ENCODE results near the gene SHISA9.

Gene SHISA9

DNA sequence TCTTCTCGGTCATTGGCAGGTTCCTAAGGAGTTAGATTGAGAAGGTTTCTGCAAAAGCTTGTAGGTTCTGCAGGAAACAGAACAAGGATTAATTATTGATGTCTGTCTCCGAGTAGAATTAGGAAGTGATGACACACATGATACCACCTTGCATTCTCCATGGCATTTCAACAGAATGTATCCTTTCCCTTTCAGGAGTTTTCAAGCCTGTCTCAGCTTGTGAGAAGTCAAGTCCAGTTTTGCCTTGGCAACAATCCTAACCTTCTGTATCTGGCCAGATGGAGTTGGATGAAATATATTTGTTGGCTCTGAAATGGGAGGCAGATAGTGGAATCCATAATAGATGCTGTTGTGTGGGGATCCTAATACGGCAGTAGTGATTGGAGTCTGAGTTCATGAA lies 235.5 kb downstream of the SHISA9 start:
- DNase-seq = no peak

DNA sequence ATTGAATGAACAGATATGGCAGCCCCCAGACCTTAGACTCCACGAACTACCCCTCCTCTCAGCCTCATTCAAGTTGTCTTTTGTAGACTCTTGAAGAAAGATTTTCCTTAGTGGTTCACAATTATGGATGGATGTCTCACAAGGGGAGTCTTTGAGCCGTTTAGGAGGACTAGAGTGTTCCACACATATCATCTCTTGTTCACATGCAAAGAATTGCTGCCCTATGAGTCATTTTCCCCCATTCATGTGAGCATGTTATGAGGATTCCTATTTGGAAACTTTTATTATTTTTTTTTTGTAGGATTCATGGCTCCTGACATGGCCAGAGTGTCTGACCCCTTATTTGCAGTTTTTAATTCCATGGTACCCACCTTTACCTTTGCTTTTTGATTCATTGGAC lies 237.1 kb downstream of the SHISA9 start:
- no peak for DNase-seq

DNA sequence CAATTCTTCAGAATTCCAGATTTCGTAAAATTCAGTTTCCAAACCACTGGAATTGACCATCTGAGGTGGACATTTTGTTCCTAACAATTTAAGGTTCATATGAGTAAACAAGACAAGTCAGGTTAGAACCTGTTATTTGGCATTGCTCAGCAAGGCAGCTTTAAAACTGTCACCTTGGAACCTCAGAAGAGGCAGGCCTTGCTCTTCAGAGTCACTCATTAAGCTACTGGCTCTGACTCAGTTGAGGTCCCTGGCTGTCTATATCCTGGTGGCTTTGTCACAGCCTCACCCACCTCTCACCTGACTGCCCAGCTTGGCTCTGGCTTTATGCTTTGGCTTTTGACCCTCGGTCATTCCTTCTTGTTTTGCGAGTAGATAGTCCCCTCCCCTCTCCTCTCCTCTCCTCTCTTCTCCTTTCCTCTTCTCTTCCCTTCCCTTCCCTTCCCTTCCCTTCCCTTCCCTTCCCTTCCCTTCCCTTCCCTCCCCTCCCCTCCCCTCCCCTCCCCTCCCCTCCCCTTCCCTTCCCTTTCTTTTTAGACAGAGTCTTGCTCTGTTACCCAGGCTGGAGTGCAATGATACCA lies 238.4 kb downstream of the SHISA9 start:
- DNase-seq = no peak

DNA sequence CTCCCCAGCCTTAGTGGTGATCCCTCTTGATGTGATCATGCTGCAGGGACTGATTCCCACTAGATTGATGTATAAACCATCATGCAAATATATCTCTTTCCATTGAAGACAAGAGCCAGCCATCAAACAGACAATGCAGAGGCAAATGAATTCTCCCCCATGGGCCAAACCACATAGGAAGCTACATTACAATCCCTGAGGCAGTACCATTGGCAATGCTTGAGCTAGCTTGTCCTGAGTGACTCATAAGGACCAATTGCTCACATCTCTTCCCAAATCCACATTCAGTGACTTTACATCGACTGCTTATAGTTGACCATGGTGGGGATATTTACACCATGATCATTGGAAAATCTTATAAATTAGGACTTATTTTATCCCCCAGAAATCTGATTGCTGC lies 242.2 kb downstream of the SHISA9 start:
- DNase-seq = no peak

DNA sequence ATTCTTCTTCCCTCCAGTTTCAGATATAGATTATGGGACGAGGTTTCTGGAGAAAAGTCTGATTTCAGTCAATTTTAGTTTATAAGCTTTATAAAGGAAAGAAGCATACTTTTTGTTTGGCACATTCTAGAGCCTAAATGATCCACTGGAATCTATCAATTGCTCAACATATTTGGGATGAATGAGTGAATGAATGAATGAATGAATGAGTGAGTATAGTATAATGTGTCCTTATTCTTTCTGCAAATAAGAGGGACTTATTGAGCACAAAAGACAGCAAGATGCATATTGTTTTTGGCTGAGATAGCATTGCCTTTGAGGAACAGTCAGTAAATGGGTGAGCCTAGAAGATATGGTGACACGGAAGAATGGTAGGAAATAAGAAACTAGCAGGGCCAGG lies 245.4 kb downstream of the SHISA9 start:
- DNase-seq = no peak

DNA sequence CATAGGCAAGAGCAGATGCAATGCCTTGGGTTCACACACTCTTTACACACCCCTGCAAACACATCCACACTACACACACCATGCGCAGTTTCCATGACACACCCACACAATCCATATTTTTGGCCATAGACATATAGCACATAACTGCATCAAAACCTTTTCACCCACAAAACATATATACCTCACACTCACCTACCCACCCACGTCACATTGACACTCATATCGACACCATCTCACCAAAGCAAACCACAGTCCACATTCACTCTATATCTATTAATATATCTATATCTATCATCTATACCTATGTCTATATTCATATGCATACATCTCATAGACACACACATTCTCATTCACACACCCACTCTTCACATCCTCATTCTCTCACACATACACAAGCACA lies 246.9 kb downstream of the SHISA9 start:
- DNase-seq = no peak

DNA sequence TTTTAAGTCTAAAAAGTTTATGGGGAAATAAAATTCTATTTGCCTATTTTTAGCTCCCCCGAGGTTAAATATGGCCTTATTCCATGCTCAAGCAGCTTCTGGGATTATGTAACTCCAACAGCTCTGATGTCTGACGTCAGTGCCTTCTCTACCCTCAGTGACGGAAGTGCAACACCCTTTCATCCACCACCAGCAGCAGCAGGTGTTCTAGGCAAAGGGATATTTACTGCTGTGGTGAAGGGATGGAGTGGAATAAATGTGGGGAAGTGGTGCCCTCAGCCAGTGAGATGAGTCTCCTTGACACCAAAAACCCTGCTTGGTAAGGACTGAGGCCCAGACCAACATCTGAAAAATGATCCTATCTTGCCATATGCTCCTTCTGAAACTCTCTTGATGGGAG lies 247.4 kb downstream of the SHISA9 start:
- no peak for DNase-seq

DNA sequence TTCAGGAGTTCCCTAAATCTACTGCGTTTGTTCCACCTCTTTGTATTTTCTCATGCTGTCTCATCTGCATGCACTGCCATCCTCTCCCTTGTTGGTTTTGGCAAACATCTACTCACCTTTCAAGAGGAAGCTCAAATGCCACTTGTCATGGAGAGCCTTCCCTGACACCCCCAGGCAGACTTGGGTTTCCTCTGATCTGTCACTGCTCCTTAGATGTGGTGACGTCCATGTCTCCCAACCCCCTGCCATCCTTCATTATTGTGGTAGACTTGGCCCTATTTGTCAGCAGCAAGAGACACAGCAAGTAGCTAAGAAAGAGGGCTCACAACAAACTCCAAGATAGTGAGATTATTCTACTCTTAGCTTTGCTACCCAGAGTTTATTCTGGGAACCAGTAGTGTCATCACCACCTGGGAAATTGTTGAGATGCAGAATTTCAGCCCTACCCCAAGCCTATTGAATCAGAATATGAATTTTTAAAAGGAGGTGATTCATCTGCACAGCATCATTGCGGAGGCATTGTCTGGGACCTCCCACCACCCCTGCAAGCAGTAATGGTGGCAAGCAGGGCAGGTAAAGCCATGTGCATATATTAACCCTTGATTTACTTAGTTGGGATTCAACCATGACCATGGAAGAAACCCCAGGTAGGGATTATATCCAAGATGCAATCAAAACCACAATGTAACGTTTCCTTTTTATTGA lies 248.9 kb downstream of the SHISA9 start:
- no peak for DNase-seq

DNA sequence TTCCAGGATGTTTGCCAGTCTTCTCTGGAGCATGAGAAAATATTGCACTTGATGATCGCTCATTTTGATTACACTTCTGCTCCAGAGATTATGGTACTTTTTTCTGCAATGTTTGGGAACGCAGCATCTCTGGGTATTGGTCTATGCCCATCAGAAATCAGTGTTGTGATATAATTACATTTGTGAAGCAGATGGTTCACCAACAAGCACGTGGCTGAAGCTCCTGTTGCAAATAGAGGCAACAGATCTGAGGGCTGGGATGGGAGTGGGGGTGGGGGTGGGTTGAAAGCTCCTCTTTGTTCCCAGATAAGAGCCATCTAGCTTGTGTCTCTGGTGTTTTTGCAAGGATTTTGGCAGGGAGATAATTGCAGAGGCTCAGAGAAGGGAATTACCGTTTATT lies 252.3 kb downstream of the SHISA9 start:
- DNase-seq = no peak

DNA sequence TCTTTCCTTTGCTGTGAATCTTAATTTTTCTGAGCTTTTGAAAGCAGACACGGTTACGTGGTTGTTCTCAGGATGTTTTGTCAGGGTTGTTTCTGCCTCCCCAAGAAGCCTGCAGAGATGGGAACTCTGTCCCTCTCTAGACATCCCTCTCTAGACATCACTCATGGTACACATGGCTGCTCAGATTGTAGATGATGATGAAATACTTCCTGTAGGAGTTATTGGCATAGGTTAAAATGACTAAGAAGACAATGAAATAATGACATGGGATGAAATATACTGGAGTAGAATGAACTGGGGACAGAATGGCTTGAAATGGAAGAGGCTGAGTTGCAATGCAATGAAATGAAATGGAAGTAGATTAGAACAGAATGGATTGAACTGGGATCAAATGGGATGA lies 253.4 kb downstream of the SHISA9 start:
- no peak for DNase-seq

DNA sequence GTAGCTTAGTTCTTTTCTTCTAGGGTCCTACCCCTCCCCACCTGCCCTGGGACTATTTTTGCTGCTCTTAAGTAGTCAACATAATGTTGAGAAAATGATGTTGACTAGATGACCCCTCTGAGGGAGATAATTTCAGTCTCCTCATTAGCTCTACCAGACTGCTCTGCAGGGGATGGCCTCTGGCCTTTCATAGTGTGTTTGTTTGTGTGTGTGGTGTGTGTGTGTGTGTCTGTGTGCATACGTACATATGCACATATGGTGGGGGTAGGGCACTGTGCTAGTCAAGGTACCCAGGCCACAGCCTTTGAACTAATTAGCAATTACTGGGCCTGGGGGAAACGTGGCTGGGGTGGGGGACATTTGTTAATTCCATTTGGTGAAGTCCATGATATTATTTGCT lies 254.0 kb downstream of the SHISA9 start:
- no peak for DNase-seq

DNA sequence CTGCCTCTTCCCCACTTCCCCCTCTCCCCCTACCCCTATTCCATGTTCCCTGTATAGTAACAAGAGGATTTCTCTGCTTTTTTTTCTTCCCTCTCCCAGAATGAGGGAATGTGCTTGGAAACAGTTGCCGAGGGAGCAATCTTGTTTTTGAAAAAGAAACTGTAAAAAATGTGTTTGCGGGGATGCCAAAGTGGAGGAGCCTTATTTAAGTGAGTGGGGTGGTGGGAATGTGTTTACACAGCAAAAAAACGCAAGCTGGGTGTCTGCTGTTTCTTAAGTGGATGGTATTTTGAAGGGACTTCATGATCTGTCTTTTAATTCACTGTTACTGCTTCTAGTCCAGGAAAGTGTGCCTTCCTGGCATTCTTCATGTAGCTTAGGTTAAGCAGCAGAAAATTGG lies 254.4 kb downstream of the SHISA9 start:
- no peak for DNase-seq

DNA sequence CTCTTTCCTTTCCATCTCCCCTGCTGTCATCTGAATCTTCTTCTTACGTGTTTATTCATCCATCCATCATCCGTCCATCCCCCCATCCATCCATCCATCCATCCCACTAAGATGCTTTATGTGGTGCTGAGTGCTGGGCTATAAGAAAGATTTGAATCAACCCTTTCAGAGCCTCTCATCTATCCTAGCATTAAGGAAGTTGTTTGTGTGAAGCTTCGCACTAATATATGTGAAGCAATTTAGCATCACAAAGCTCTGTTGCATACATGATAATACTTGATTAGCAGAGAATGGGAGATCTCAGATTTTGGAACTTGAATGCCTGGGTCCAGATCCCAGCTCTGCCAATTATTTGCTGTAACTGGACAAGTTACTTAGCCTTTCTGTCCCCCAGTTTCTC lies 255.7 kb downstream of the SHISA9 start:
- DNase-seq = no peak

DNA sequence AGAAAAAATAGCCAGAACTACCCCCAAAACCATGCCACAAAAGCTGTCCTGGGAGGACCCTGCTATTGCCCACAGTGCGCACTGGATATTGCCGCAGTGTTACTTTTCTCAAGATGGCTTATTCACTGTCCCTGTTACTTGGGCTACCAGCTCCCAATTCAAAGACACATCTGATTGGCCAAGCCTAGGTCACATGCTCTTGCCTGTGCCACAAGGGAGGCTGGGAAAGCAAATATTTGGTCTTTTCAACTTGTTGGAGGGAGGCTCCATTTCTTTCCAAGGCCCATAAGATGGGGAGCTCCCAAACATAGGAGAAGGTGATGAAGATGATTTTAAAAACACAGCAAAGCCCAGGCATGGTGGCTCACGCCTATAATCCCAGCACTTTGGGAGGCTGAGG lies 257.0 kb downstream of the SHISA9 start:
- no peak for DNase-seq

DNA sequence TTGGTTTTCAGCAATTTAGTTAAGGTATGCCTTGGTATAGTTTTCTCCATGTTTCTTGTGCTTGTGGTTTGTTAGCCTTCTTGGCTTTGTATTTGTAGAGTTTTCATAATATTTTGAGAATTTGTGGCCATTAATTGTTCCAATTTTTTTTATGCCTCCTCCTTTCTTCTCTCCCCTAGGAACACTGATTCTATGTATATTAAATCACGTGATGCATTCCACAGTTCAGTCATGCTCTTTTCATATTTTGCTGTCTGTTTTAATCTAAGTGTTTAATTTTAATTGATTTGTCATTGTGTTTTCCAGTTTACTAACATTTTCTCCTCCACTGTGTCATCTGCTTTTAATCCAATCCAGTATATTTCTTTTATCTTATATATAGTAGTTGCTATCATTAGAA lies 263.6 kb downstream of the SHISA9 start:
- no peak for DNase-seq

DNA sequence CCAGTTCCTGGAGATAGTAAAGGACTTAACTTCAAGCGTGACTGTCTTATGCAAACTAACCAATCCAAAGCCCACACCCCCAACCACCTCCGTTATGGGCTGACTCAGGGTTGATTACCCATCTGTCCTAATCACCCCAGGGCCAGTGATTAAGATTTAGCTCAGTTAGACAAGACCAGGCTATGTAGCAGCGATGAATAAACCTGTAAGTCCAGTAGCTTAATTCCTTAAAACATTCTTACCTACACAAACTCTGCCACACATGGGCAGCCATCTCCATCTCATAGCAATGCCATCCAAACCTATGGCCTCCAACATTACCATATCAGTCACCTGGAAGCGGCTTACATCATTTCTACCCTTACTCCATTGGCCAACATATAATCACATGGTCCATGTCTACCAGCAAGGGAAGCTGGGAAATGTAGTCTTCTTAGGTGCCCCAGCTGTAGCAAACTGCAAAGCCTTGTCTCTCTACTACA lies 266.7 kb downstream of the SHISA9 start:
- peak; percentile 54 for DNase-seq

DNA sequence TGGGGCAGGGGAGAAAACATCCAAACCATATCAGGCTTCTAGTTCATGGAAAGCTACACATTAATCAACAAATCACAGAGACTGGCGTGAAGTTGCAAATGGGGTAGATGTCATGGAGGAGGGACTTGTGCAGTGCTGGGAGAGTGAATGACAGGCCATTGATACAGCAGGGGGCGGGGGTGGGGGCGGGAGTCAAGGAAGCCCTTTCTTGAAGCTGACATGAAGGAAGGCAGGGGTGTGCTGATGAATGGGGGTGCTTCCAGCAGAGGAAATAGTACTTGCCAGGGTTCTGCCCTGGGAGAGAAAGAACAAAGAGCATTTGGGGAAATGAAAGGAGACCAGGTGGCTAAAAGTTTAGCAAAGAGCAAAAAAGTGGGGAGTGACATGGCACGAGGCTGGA lies 269.9 kb downstream of the SHISA9 start:
- no peak for DNase-seq

DNA sequence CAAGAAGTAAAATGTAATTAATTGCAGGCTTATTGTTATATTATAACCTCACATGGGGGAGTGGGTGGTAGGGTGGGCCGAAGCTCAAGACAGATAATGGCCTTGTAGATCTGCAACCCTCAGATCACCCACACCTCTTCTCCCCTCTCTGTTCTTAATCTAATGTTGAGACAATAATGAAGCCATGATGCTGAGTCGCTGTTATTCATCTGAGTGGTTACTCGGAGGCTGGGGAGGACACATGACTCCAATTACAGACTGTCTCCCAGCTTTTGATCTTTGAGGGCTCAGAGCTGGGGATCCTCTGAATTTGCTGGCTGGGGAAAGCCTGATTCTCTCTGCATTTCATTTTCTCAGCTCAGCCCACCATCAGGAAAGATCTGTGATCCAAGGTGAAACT lies 275.3 kb downstream of the SHISA9 start:
- DNase-seq = no peak

DNA sequence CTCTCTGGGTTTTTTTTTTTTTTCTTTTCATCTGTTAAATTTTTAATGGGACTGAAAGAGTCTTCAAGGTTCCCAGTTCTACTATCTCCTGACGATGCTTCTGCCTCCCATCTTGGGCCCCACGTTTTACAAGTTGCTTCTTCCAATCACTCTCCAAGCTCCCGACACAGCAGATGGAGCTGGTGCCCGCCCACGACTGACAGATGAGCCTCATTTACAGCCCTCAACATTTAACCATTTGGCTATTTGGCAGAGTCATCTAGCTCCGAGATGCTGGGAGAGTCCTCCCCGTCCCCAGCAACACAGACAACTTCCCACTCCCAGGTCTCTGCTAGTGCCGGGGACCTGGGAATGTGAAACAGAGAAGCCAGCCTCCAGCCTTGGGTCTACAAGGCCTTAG lies 276.9 kb downstream of the SHISA9 start:
- DNase-seq = no peak

DNA sequence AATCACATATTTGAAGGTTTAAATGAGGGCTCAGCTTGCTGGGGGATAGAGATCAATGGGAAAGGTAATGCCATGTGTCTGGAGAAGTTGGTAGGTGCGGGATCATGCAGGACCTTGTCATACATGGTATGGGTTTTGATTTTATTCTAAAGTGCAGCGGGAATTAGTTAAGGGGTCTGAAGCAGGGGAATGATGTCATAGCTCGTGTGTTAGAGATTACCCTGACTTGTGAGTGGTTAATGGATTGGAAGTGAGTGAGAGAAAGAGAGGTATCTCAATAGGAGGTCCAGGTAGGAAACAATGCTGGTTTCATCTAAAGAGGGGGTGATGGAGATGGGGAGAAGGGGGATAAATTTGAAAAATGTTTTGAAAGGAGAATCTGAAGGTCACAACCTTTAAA lies 280.0 kb downstream of the SHISA9 start:
- DNase-seq = no peak

DNA sequence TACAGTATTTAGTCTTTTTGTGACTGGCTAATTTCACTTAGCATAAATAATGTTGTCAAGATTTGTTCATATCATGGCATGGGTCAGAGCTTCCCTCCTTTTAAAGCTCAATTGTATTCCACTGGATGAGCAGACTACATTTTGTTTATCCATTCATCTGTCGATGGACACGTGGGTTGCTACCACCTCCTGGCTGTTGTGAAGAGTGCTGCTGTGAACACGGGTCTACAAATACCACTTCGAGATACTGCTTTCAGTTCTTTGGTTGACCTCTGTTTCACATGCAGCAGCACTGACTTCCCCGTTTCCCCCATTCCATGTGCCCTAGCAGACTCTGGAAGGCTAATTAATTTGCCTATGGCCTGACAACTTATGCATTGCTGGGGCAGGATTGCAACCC lies 285.4 kb downstream of the SHISA9 start:
- no peak for DNase-seq

DNA sequence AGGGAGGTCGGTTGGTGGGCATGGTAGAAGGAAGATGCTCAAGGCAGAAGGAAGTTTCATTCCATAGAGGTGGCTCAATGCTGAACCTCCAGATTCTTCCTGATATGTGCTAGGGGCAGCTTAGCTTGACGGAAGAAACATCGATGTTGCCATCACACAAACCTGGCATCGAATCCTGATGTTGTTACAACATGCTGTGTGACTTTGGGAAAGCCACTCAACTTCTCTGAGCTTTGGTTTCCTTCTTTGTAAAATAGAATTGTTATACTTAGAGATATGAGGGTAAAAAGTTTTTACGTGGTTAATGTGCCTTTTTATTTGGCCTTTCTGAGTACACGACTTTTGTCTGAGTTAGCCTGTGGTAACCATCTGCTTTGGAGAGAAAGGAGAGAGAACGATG lies 287.9 kb downstream of the SHISA9 start:
- no peak for DNase-seq

DNA sequence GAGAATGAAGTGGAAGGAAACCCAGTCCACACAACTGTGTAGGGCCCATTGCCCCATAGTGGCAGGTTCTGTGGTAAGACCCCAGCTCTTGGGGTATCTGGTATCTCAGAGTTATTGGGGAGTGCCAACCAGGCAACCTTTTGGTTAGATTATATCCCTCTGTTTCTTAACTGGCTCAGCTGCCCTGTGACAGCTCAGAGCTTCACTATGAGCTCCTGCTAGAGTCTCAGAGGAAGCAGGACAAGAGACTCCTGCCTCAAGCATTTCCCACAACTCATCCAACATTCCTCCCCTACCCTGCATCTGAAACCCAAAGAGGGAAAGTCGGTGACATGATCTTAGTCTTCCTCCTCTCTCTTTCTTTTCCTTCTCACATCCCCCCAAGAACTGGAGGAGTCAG lies 292.3 kb downstream of the SHISA9 start:
- no peak for DNase-seq

DNA sequence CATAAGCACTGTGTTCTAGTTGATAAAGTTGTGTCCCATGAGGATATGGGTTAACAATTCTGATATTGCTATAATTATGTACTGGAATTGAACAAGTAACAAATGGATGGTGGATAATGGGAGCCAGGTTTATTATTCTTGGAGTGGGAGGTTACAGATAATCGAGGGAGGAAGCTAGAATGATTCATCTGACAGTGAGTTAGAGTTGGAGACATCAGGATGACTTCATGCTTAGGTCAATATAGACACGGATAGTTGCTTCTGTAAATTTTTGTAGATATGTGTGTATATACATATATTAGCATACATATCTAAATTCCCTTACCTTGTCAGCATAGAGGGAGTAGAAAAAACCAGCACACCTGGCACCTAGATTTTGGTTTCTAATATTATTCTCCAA lies 293.4 kb downstream of the SHISA9 start:
- DNase-seq = no peak

DNA sequence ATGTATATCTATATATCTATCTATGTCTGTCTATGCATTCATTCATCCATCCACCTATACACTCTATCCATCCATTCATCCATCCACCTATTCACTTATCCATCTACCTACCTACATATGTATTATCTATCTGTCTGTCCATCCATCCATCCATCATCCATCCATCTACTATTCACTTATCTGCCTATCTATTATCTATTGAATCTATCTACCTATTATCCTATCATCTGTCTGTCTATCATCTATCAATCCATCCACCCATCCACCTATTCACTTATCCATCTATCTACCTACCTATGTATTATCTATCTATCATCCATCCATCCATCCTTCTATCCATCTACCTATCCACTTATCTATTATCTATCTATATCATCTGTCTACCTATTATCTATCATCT lies 302.3 kb downstream of the SHISA9 start:
- no peak for DNase-seq

Data from NCI-H526 treated with DMSO at 0.1 percent for 48 hours (cell line).